HG03060 (cell line): Measurements from ENCODE around the gene CLIC3.
"Not testable (repeated sequence)": the region's sequence is repeated elsewhere in the genome, so short reads cannot be mapped to it uniquely, and the experiment has no call there.

Source experiments
- ATAC-seq: cut with Tn5 transposase; IDR thresholded peaks from one replicate; pipeline ENCODE4 v1.9.1; 2021; ENCODE audit warnings: low read depth, moderate number of reproducible peaks; ENCODE audit not compliant: unreplicated experiment

CLIC3 gene, protein sequence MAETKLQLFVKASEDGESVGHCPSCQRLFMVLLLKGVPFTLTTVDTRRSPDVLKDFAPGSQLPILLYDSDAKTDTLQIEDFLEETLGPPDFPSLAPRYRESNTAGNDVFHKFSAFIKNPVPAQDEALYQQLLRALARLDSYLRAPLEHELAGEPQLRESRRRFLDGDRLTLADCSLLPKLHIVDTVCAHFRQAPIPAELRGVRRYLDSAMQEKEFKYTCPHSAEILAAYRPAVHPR

DNA sequence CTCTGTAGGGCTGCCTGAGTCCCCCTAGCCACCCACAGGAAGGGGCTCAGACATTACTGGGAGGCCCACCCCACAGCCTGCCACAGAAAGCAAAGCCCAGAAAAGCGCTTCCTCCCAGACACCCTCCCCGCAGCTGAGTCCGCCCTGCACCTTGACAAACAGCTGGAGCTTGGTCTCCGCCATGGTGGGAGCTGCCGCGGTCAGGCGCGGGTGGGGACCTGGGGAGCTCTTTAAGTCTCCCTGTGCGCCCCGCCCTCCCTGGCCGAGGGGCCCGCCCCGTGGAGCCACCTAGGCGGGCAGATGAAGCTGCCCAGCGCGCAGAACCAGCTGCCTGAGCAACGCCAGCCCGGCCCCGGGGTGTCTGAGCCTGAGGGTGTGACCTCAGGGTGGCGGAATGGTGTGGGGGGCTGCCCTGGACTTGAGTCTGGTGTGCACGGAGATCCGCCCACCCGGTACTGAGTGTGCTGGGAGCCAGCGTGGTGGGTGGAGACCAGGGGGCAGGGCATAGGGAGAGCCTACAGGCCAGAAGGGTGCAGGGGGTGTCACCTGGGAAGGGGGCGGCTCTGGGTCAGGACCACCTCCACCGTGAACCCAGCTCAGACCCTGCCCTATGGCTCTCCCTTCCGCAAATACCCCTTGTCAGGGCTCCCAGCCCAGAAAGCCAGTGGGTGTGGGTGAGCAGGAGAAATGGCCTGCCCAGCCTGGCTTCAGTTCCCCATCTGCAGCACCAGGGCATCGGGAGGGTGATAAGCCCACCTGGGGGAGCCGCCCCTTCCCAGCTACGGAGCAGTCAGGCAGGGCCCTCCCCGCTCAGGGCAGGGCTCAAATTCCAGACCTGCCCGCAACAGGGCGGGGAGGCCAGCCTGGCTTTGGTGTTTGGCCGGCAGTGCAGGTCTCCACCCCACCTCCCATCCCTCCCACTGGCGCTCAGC, at the start of gene CLIC3:
CLIC3 (minus strand) TSS at position 208 of the 932 bp plus-strand sequence; CDS start at position 183, 25 bp downstream.
- ATAC-seq: no peak

DNA sequence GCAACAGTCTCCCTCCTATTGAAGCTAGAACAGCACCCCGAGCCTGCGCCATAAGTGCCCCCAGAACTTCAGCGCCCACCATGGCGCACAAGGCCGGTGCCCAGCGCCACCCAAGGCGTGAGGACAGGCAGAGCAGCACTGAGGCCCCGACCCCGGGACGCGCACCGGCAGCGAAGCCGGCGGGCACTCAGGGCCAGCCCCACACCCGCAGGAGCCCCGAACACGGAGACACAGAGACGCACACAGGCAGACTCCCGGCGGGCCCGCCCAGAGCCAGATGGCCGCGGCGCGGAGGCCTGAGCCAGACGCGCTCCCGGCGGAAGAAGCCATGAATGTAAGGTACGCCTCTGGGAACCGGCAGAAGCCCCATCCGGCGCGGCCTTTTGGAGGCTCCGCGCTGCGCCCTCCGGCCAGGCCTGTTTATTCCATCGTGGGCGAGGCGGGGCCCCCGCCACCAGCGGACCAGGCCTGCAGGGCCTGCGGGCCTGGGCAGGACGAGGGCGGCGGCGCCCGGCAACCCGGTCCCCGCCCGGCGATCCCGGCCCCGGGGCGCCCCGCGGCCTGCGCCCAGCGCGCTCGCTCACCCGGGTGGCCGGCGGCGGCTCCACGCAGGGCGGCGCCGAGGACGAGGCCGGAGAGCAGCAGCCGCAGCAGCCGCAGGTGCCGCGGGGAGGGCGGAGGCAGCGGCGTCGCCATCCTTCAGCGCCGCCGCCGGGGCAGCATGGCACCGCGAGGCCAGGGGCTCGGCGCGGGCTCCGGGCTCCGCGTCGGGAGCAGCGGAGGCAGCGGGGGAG, 49.1 kb upstream of the CLIC3 start:
- no peak for ATAC-seq

DNA sequence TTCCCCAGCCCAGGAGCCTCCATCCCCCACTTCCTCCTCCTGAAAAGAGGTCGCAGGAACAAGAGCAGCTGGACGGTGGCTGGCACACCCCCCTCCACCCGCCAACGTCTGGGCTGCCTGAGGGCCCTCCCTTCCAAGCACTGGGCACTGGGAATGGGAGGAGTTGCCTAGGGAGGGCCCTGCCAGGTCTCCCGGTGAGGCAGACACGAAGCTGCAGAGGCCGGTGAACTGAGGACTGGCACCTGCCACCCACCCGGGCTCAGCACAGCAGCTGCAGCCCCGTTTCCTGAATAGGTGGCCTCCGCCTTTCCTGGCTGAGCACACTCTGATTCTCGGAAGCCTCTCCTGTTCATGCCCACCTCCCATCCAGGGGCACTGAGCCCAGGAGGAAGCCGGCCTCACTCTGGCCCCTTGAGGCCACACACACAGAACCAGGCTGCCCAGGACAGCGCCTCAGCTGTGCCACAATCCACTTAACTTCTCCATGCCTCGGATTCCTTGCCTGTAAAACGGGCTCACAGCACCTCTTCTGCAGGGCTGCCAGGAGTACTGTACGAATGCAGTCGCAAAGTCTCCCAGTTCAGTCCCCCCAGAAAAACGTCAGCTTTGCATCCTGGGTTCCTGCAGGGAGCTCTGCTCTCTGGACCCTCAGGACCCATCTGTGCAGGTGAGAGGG, 48.3 kb upstream of the CLIC3 start:
- ATAC-seq: no peak

DNA sequence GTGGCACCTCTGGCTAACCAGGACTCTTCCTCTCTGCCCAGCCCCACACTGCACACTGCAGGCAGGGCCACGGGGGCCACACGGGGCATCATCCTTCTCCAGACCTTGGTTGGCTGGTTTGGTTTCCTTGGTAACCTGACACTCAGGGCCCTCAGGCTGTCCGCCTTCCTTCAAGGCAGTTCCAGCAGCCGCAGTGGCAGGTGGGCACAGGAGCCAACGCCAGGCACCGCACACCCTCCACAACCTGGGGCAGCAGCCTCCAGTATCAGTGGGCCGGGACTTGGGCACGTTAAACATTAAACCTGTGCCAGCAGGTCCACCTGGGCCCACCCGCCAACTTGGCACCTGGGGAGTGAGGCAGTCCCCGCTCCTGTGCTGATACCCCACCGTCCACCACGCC, 47.7 kb upstream of the CLIC3 start:
- no peak for ATAC-seq

DNA sequence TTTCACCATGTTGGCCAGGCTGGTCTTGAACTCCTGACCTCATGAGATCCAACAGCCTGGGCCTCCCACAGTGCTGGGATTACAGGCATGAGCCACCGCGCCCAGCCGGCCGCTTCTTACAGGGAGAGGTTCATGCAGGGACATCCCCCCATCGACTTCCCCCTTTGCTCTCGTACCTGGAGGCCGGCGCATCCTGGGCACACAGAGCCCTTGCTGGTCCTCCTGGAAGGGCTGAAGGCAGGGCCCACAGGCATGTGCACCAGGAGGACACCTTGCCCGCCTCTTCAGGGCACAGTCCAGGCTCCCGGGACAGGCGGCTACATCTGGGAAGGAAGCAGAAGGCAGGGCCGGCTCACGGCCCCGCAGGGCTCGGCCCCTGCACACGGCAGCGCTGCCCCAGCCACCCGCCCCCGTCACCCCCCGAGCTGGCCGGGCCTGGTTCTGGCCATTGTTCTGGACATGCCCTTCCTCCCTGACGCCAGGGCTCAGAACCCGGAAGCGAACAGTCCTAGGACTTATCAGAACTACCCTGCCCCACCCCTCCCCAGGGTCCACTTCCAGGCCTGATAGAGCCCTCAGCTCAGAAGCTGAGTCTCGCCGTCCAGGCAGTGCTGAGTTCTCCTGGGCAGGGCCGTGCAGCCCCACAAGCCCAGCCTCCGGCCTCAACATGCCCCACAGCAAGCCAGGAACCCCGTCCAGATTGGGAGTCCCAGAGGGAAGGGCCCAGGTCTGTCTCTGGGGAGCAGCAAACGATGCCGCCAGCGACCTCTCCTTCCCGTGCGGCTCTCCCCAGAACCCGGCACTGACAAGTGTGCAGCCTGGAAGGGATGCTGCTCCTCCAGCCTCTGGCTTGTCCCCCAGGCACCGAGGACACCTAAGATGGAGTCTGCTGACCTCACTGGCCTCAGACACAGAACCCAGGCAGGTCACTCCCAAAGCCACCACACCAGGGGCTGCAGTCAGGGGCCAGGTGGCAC, 46.7 kb upstream of the CLIC3 start:
- no peak for ATAC-seq

DNA sequence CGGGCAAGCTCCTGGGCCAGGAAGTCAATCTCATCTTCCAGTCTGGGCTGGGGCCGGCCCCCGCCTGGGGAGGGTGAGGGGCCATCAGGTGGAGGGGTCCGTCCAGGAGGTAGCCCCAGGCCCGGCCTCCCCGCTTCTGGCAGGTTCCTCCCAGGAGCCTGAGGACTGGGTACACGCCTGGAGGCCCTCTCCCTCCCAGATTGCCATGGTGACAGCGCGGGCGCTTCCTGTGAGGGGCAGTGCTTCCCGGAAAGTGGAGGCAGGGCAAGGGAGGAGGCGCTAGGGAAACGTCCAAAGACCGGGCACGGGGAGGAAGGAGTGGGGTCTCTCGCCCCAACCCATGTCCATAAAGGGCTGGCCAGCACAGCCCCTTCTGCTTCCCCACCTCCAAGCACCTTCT, 44.8 kb upstream of the CLIC3 start:
- no peak for ATAC-seq

DNA sequence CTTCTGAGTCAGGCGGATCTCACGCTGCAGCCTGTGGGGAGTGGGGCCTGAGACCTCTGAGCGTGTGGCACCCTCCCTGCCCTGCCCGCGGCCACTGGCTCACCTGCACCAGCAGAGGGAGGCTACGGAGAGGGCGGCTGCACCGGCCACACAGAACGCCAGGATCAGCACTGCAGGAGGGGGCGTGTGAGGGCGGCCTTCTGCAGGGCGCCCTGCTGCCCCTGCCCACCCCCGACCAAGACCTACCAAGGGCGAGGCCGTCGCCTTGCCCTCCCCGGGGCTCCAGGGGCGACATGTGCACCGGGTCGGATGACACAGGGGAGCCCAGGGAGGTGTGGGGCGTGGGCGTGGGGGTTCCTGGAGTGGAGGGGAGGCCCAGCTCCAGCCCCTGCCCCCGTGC, 44.2 kb upstream of the CLIC3 start:
- no peak for ATAC-seq

DNA sequence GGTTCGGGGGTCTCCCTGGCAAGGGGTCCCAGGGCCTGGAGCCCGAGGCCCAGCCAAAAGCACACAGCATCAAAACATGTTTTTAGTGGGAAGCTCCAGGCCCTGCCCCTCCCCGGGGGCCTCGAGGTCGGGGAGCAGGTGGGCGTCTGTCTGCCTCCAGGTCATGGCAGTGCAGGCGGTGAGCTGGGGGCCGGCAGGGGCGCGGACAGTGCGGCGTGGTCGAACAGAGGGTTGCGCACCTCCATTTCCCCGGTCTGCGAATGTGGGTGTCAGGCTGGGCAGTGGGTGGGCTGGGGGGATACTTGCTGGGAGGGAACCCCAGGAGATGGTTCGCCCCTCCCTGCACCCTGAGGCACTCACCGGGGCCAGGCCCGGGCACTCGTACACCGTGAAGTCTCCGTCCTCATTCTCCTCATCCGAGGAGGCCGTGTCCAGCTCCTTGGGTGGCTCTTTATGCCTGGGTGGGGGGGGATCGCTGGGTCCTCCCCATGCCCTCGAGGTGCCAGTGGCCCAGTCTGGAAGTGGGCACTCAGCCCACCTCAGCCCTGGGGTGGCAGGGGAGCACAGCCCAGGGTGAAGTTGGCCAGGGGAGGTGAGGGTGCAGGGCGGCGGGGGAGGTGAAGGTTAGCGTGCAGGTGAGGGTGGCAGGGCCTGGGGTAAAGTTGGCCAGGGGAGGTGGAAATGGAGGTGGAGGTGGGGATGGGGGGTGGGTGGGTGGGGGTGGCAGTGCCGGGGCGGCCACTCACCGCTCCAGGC, 43.4 kb upstream of the CLIC3 start:
- ATAC-seq: no peak

DNA sequence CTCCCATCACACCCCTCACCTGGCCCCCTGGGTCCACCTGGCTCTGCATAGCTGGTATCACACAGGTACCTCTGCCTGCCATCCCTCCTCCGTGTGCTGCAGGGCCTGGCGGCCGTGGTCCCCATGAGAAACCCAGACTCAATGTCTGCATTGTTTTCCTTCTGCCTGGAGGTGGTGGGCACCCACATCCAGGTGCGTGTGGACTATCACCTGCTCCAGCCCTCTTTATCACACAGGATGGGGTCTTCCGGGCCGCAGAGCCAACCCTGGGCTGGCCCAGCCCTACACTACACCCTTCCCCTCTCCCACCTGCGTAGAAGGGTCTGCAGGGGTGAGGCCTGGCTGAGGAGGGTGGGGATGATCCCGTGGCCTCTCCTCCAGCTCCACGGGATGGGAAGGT, 42.5 kb upstream of the CLIC3 start:
- no peak for ATAC-seq

DNA sequence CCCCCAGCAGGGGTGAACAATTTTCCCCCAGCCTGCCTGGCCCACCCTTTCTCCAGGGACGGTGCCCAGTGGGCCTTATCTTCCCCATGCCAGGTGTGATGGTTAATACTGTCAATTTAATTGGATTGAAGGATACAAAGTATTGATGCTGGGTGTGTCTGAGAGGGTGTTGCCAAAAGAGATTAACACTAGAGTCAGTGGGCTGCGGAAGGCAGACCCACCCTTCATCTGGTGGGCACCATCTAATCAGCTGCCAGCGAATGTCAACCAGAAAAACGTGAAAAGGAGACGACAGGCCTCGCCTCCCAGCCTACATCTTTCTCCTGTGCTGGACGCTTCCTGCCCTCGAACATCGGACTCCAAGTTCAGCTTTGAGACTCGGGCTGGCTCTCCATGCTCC, 41.1 kb upstream of the CLIC3 start:
- ATAC-seq: no peak

DNA sequence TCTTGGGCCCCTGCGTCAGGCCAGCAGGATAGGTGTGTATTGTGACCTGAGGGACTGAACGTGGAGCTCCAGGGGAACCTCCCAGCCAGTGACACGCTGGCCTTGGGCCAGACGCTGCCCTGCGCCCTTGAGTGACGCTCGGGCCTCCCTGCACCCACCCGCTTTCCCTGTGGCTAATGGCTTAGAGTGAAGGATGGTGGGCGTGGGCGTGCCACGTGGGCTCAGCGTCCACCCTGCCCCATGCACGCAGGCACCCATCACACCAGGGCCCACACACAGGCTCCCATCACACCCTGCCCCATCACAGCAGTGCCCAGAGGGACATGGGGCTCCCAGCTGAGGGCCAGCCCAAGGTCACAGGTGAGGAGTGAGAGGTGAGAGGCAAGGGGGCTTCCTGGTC, 40.7 kb upstream of the CLIC3 start:
- no peak for ATAC-seq

DNA sequence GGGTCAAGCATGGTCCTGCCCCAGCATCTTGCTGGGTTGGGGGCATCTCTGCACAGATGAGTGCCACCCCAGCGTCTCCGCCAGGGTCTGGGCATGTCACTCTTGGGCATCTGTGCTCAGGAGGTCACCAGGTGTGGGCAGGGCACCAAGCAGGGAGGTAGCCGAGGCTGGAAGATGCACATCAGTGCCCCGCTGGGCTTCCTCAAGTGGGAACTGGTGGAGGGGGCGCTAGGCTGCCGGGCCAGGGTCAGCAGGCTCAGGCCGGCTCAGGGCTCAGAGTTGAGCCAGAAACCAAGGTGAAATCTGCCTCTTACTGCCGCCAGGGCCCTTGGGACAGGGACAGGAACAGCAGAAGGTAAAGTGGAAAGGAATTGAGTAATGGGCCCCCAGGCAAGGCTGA, 39.6 kb upstream of the CLIC3 start:
- no peak for ATAC-seq

DNA sequence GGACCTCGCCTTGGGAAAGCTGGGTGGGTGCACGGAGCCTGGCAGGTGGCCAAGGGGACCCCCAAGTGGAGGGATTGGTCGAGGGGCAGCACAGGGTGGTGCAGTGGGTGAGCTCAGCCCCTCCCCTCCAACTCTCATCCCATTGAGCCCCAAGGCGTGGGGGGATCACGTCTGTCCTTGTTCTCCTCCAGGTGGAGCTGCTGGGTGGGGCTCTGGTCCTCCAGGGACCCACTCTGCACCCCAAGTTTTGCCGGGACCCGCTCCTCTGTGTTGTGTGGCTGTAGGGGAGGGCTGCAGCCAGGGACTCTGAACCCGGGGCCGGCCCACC, 39.1 kb upstream of the CLIC3 start:
- no peak for ATAC-seq

DNA sequence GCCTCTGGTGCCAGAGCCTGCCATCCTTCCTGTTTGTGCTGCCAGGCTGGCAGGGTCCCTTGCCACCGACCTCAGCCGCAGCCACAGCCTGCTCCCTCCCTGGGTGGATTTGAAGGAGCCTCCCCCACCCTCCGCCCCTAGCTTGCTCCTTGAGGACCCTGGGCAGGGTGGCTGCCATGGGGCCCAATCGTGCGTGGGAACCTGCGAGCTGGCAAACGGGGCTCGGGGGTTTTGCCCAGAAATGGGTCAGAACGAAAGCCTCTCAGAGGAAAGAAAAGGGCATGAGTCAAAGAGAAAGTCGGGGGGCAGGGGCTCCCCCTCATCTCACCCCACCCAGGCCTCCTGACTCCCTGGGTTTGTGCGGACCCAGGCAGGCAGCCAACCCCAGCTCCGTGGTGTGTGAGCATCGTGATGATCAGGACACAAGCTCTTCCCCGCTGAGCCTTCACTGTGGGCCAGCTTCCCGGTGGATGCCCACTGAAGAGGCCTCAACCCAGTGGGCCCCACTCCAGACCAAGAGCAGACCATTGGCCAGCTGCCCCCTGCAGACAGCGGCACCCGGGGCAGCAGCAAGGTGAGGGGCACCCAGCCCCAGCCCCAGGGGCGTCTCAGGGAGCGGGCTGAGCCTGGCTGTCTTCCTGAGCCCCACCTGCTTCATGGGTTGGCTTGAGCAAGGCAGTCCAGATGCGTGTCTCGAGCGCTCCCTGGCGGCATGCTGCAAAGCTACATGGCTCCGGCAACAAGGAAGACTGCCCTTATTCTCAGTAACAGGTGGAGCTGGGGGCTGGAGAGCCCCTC, 38.5 kb upstream of the CLIC3 start:
- no peak for ATAC-seq

DNA sequence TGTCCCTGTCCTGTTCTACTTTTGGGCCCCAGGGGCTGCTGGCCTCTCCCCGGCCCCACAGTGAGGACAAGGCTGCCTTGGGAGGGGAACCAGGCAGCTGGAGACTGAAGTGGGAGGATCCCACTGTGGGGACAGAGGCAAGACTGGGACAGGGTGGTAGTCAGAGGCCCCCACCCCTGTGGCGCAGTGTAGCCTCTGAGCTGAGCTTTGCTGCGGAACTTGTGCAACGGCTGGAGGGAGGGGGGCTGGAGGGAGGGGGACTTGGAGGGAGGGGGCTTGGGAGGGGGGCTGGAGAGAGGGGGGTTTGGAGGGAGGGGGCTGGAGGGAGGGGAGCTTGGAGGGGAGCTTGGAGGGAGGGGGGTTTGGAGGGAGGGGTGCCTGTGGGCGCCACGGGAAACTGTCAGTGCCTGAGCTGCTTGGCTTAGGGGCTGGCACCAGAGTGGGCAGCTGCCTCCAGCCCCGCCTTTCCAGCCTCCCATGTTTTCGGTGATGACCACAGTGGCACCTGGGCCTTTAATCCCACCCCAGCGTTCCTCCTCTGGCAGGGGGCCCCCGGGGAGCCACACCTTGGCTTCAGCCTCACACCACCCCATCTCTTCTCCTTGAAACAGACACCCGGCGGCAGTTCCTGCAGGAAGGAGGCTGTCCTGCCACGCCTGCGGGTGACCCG, 37.8 kb upstream of the CLIC3 start:
- no peak for ATAC-seq

DNA sequence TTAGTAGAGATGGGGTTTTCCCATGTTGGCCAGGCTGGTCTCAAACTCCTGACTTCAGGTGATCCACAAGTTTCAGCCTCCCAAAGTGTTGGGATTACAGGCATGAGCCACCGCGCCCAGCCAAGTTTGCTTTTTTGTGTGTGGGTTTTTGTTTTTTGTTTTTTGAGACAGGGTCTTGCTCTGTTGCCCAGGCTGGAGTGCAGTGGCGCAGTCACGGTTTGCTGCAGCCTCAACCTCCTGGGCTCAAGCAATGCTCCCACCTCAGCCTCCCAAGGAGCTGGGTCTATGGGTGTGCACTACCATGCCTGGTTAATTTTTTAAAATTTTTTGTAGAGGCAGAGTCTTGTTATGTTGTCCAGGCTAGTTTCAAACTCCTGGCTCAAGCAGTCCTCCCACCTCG, 37.1 kb upstream of the CLIC3 start:
- not testable (repeated sequence) for ATAC-seq

DNA sequence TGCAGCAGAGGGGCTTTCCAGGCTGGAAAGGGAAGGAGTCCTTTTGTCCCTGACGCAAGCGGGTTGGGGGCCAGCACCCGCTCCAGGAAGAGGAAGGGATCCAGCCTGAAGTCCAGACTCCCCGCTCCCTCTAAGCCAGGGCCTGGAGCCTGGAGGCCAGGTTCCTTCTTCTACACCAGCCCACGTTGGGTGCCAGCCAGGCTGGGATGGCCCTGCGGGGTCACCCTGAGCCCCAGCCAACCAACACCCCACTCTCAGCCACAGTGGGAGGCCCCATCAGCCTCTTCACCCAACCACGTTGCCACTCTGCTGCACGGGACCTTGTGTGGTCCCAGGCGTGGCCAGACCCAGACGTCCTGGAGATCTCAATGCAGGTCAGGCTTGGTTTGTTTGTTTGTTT, 36.5 kb upstream of the CLIC3 start:
- no peak for ATAC-seq
